OCI-LY3 (cell line): ENCODE data around the gene SNAP47.

ENCODE experiments used
- H2AFZ ChIP-seq: fragments of 200-600, 300-600 bp; shearing (Covaris generic); 2 replicates; pipeline ENCODE4 v1.6.0; 2014; ENCODE audit warnings: antibody characterized with exemption, low read depth, low read length
- H3K27ac ChIP-seq: fragments of 200-600, 300-600 bp; sonication (generic); 2 replicates; pipeline ENCODE4 v1.5.1; 2014; ENCODE audit warnings: mild to moderate bottlenecking, low read length, moderate library complexity, mixed read lengths
- H3K27me3 ChIP-seq: fragments of 200-600, 300-600 bp; sonication (generic); 2 replicates; pipeline ENCODE4 v1.6.1; 2014; ENCODE audit warnings: low read depth, low read length, mixed read lengths
- H3K36me3 ChIP-seq: fragments of 200-600, 300-600 bp; sonication (generic); replicated peaks from 2 replicates; pipeline ENCODE3; 2014; ENCODE audit warnings: low read depth, low read length, mixed read lengths
- H3K4me1 ChIP-seq: fragments of 300-600, 200-600 bp; sonication (generic); 2 replicates; pipeline ENCODE4 v1.6.1; 2014; ENCODE audit warnings: low read length, mixed read lengths
- H3K4me2 ChIP-seq: fragments of 200-600, 300-600 bp; sonication (generic); 2 replicates; pipeline ENCODE4 v1.6.1; 2014; ENCODE audit warnings: low read length, mixed read lengths
- H3K4me3 ChIP-seq: fragments of 300-600, 200-600 bp; sonication (generic); 2 replicates; pipeline ENCODE4 v1.5.1; 2014; ENCODE audit warnings: antibody characterized with exemption, mild to moderate bottlenecking, low read length, moderate library complexity
- H3K79me2 ChIP-seq: fragments of 300-600, 200-600 bp; shearing (Covaris generic); 2 replicates; pipeline ENCODE4 v1.6.1; 2014; ENCODE audit warnings: mild to moderate bottlenecking, low read length, mixed read lengths
- H3K9ac ChIP-seq: fragments of 300-600, 200-600 bp; shearing (Covaris generic); 2 replicates; pipeline ENCODE4 v1.6.0; 2014; ENCODE audit warnings: mild to moderate bottlenecking, low read length, moderate library complexity
- H3K9me3 ChIP-seq: fragments of 200-600, 300-600 bp; shearing (Covaris generic); 2 replicates; pipeline ENCODE4 v1.6.1; 2014; ENCODE audit warnings: low read length, mixed read lengths; ENCODE audit not compliant: insufficient read depth
- H4K20me1 ChIP-seq: fragments of 200-600, 300-600 bp; sonication (generic); 2 replicates; pipeline ENCODE4 v1.6.1; 2016; ENCODE audit warnings: low read length, mixed read lengths; ENCODE audit not compliant: insufficient read depth
- EZH2phosphoT487 ChIP-seq: fragments of 200-600 bp; shearing (Covaris generic); IDR thresholded peaks from 2 replicates; pipeline ENCODE4 v1.6.1; 2018; ENCODE audit warnings: antibody characterized with exemption, mixed run types, low read depth
- TF ChIP-seq, protein P1 (sequence below): fragments of 200-600, 300-600 bp; sonication (generic); IDR thresholded peaks from 2 replicates; pipeline ENCODE4 v1.5.1; 2014; ENCODE audit warnings: antibody characterized with exemption, low read length, low read depth

SNAP47 gene

DNA sequence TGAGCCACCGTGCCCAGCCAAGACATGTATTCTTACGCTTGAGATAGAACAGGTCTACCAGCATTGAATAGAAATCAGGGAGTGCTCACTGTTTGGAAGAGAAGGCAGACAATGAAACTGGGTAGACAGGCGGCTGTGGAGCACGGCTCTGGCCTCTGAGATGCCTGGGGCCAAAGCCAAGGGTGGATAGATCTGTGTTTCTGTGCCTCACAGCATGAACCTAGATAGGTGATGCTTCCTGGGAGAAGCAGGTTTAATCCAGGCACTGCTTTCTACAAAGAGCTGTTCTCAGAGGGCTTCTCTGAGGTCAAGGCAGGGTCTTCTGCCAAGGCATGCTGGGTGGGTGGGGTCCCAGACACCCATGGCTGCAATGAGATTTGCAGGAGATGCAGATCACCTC lies 55.6 kb downstream of the SNAP47 start:
- Histone ChIP-seq H3K27me3 (0 out of 2 replicates have a peak, but pooled peaks cover 4% of the 10 kb centered on the region), H4K20me1 (no peaks in the 10 kb centered on the region)
- TF ChIP-seq, protein P1, sequence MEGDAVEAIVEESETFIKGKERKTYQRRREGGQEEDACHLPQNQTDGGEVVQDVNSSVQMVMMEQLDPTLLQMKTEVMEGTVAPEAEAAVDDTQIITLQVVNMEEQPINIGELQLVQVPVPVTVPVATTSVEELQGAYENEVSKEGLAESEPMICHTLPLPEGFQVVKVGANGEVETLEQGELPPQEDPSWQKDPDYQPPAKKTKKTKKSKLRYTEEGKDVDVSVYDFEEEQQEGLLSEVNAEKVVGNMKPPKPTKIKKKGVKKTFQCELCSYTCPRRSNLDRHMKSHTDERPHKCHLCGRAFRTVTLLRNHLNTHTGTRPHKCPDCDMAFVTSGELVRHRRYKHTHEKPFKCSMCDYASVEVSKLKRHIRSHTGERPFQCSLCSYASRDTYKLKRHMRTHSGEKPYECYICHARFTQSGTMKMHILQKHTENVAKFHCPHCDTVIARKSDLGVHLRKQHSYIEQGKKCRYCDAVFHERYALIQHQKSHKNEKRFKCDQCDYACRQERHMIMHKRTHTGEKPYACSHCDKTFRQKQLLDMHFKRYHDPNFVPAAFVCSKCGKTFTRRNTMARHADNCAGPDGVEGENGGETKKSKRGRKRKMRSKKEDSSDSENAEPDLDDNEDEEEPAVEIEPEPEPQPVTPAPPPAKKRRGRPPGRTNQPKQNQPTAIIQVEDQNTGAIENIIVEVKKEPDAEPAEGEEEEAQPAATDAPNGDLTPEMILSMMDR: no peak
- no peak for TF ChIP-seq EZH2phosphoT487

DNA sequence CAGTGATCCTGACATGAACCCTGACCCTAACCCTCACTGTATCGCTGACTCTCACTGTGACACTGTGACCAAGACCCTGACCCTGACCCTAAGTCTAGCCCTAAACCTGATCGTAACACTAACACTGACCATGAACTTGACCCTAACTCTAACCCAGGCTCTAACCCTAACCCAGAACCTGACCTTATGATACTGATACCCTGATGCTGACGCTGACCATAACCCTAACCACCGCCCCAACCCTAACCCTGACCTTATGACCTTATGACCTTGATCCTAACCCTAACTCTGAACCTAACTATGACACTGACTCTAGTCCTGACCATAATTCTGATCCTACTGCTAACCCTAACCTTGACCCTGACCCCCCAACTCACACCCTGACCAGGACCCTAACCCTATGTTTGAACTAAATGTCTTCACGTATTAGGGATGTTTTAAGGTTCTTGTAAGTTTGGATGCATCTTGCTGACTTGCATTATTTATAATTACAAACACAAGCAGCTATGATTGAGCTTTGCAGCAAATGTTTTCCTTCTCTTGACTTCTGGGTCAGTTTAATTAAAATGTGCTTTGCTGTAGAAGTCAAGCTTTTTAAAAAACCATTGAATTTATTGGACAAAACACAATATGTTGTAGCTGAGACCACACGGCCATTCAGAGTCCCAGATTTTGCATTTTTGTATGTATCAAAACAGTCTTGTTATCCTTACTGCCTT lies 56.3 kb downstream of the SNAP47 start:
- Histone ChIP-seq H3K79me2 (no peaks in the 10 kb centered on the region), H3K27ac (no peak overlapping the region), H3K4me3 (no peak overlapping the region), H3K4me2 (no peak overlapping the region), H4K20me1 (no peaks in the 10 kb centered on the region), H2AFZ (no peak overlapping the region), H3K36me3 (no peaks in the 10 kb centered on the region), H3K4me1 (peaks cover 11% of the 10 kb centered on the region; the same call in 1 of the 2 replicates), H3K27me3 (0 out of 2 replicates have a peak, but pooled peaks cover 4% of the 10 kb centered on the region), H3K9ac (no peak overlapping the region), H3K9me3 (no peaks in the 10 kb centered on the region)
- TF ChIP-seq, protein P1: no peak
- no peak for TF ChIP-seq EZH2phosphoT487

More for the DNA sequence above, 55.6 kb downstream of the SNAP47 start:
- no peak overlapping the region for H3K4me2 ChIP-seq
- no peak overlapping the region for H3K4me3 ChIP-seq
- H3K79me2 ChIP-seq: no peaks in the 10 kb centered on the region
- H3K27ac ChIP-seq: no peak overlapping the region
- H2AFZ ChIP-seq: no peak overlapping the region
- H3K9me3 ChIP-seq: no peaks in the 10 kb centered on the region
- H3K36me3 ChIP-seq: no peaks in the 10 kb centered on the region
- no peak overlapping the region for H3K9ac ChIP-seq
- H3K4me1 ChIP-seq: peaks cover 17% of the 10 kb centered on the region

DNA sequence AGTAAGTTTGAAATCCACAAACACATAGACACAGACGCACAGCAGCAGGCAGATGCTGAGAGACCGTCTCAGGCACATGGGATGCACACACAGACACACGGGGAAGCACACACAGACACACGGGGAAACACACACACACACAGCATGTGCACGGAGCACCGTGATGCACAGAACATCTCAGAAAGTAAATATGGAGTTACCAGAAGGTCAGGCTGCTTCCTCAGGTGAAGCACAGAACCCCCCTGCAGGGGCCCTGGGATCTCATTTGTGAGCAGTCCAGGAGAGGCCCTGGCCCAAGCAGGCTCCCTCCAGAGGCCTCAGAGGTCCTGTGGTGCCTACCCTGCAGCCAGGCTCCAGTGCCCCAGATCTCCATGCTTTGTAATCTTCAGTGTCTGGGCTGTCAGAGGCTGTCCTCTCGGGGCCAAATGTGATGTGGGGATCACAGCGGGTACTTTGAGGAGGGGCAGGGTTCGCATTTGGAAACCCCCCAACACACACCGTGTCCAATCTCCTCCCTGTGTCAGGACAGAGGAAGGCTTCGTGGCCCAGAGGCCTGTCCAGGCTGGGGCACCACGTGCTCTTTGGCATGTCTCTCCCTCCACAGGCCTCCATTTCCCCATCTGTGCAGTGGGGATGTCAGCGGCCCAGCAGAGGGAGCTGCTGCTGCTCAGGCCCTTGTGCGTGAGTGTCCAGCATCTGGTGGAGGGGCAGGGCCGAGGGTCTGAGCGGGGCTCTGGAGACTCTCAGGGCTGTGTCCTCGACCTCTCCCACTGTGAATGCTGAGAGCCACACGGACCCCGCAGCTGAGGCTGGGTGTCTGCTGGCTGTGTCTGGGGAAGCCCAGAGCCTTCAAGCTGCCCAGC lies 57.2 kb downstream of the SNAP47 start:
- Histone ChIP-seq H3K27ac (no peak overlapping the region), H3K4me1 (peaks cover 5% of the 10 kb centered on the region; the same call in 1 of the 2 replicates), H3K36me3 (no peaks in the 10 kb centered on the region), H3K27me3 (0 out of 2 replicates have a peak, but pooled peaks cover 4% of the 10 kb centered on the region), H4K20me1 (no peaks in the 10 kb centered on the region), H2AFZ (no peak overlapping the region), H3K9me3 (no peaks in the 10 kb centered on the region), H3K9ac (no peak overlapping the region), H3K79me2 (no peaks in the 10 kb centered on the region), H3K4me2 (no peak overlapping the region), H3K4me3 (no peak overlapping the region)
- no peak for TF ChIP-seq EZH2phosphoT487
- TF ChIP-seq, protein P1: peak; percentile 45
